HG02678 (cell line): Measurements from ENCODE around the gene INTS11.

Experiments used
- ATAC-seq: cut with Tn5 transposase; IDR thresholded peaks from one replicate; pipeline ENCODE4 v1.9.1; 2021; ENCODE audit warnings: mild to moderate bottlenecking, moderate library complexity; ENCODE audit not compliant: unreplicated experiment

The INTS11 gene

GRCh38 chr1:1345384-1345783 lies 20.9 kb upstream of the INTS11 start:
- ATAC-seq = no peak

GRCh38 chr1:1344655-1345361 lies 20.3 kb upstream of the INTS11 start:
- ATAC-seq = no peak

- ATAC-seq = no peak
These were observed 19.5 kb upstream of the INTS11 start for GRCh38 chr1:1343811-1344421.

GRCh38 chr1:1342584-1343115 lies 18.2 kb upstream of the INTS11 start:
- ATAC-seq = no peak

GRCh38 chr1:1342061-1342562 lies 17.7 kb upstream of the INTS11 start:
- ATAC-seq = no peak

GRCh38 chr1:1341549-1342021 lies 17.1 kb upstream of the INTS11 start:
- no peak for ATAC-seq

GRCh38 chr1:1340791-1341548 lies 16.5 kb upstream of the INTS11 start:
- no peak for ATAC-seq

GRCh38 chr1:1340185-1340584 lies 15.7 kb upstream of the INTS11 start:
- ATAC-seq = no peak

GRCh38 chr1:1338278-1338677 lies 13.8 kb upstream of the INTS11 start:
- ATAC-seq = no peak

GRCh38 chr1:1337793-1338147 lies 13.3 kb upstream of the INTS11 start:
- ATAC-seq = no peak

- no peak for ATAC-seq
These were observed 12.7 kb upstream of the INTS11 start for GRCh38 chr1:1336931-1337792.

GRCh38 chr1:1336446-1336845 lies 12.0 kb upstream of the INTS11 start:
- no peak for ATAC-seq

GRCh38 chr1:1335792-1336248 lies 11.4 kb upstream of the INTS11 start:
- no peak for ATAC-seq

GRCh38 chr1:1335283-1335682 lies 10.8 kb upstream of the INTS11 start:
- no peak for ATAC-seq

- ATAC-seq = no peak
These were observed 10.4 kb upstream of the INTS11 start for GRCh38 chr1:1334835-1335234.

- no peak for ATAC-seq
These were observed 9.2 kb upstream of the INTS11 start for GRCh38 chr1:1333551-1334241.

GRCh38 chr1:1332774-1333480 lies 8.5 kb upstream of the INTS11 start:
- ATAC-seq = no peak

GRCh38 chr1:1332031-1332755 lies 7.7 kb upstream of the INTS11 start:
- no peak for ATAC-seq
